ENCODE results near the gene HERC6. TPM values are rescaled to one million over a fixed set of nuclear protein-coding genes. Genes with fewer than 3 reads are reported as not detected.

Gene HERC6
- total RNA-seq, 1 experiment from 2014 or later: 0.32 TPM

GRCh38 chr4:88398381-88398780, 19.7 kb downstream of the HERC6 start:
- H3K4me3 ChIP-seq (ENCODE audit: low read depth, low read length, poor library complexity, severe bottlenecking): no peak overlapping the region
- H3K36me3 ChIP-seq (ENCODE audit: insufficient read depth, low read length, poor library complexity, severe bottlenecking): no peaks in the 10 kb centered on the region
- intact Hi-C loops (cut with micrococcal nuclease; ENCODE audit: unreplicated experiment): no loop called here
- H3K9me3 ChIP-seq (ENCODE audit: low read depth, low read length, poor library complexity, severe bottlenecking): no peaks in the 10 kb centered on the region
- CTCF ChIA-PET: no interaction called here
- no peak for DNase-seq (ENCODE audit: low spot score)
- H3K27ac ChIP-seq (ENCODE audit: low read depth, low read length, poor library complexity, severe bottlenecking): no peak overlapping the region
- BruUV-seq (replicated peaks): no TSS peak
- no peaks in the 10 kb centered on the region for H3K27me3 ChIP-seq (replicated peaks; ENCODE audit: insufficient read depth, low read depth, low read length, poor library complexity)
- POLR2A ChIA-PET (ENCODE audit: low non-redundant PET): no interaction called here
- H3K4me1 ChIP-seq (ENCODE audit: insufficient read depth, low read length, poor library complexity, severe bottlenecking): no peaks in the 10 kb centered on the region
- TF ChIP-seq EZH2 (IDR thresholded peaks at IDR 0.05; ENCODE audit: borderline replicate concordance, low read depth, low read length, poor library complexity, severe bottlenecking) (no peak), CTCF (conservative IDR thresholded peaks at IDR 0.05; ENCODE audit: low read depth, low read length) (no peak)

GRCh38 chr4:88409206-88409605, 30.6 kb downstream of the HERC6 start:
- no peak overlapping the region for H3K4me3 ChIP-seq (ENCODE audit: low read depth, low read length, poor library complexity, severe bottlenecking)
- no peak for DNase-seq (ENCODE audit: low spot score)
- no TSS peak for BruUV-seq (replicated peaks)
- H3K4me1 ChIP-seq (ENCODE audit: insufficient read depth, low read length, poor library complexity, severe bottlenecking): no peaks in the 10 kb centered on the region
- no peaks in the 10 kb centered on the region for H3K36me3 ChIP-seq (ENCODE audit: insufficient read depth, low read length, poor library complexity, severe bottlenecking)
- TF ChIP-seq CTCF (conservative IDR thresholded peaks at IDR 0.05; ENCODE audit: low read depth, low read length): no peak
- no peak for TF ChIP-seq EZH2 (IDR thresholded peaks at IDR 0.05; ENCODE audit: borderline replicate concordance, low read depth, low read length, poor library complexity, severe bottlenecking)
- intact Hi-C loops (cut with micrococcal nuclease; ENCODE audit: unreplicated experiment): no loop called here
- H3K9me3 ChIP-seq (ENCODE audit: low read depth, low read length, poor library complexity, severe bottlenecking): no peaks in the 10 kb centered on the region
- no peak overlapping the region for H3K27ac ChIP-seq (ENCODE audit: low read depth, low read length, poor library complexity, severe bottlenecking)
- CTCF ChIA-PET: no interaction called here
- no peaks in the 10 kb centered on the region for H3K27me3 ChIP-seq (replicated peaks; ENCODE audit: insufficient read depth, low read depth, low read length, poor library complexity)
- POLR2A ChIA-PET (ENCODE audit: low non-redundant PET): no interaction called here

- no peaks in the 10 kb centered on the region for H3K4me1 ChIP-seq (ENCODE audit: insufficient read depth, low read length, poor library complexity, severe bottlenecking)
- H3K27me3 ChIP-seq (replicated peaks; ENCODE audit: insufficient read depth, low read depth, low read length, poor library complexity): no peaks in the 10 kb centered on the region
- DNase-seq (ENCODE audit: low spot score): no peak
- ChIA-PET CTCF (no interaction called here), POLR2A (ENCODE audit: low non-redundant PET) (no interaction called here)
- no peaks in the 10 kb centered on the region for H3K36me3 ChIP-seq (ENCODE audit: insufficient read depth, low read length, poor library complexity, severe bottlenecking)
- TF ChIP-seq CTCF (conservative IDR thresholded peaks at IDR 0.05; ENCODE audit: low read depth, low read length) (no peak), EZH2 (IDR thresholded peaks at IDR 0.05; ENCODE audit: borderline replicate concordance, low read depth, low read length, poor library complexity, severe bottlenecking) (no peak)
- intact Hi-C loops (cut with micrococcal nuclease; ENCODE audit: unreplicated experiment): no loop called here
- no TSS peak for BruUV-seq (replicated peaks)
- no peaks in the 10 kb centered on the region for H3K9me3 ChIP-seq (ENCODE audit: low read depth, low read length, poor library complexity, severe bottlenecking)
- H3K27ac ChIP-seq (ENCODE audit: low read depth, low read length, poor library complexity, severe bottlenecking): no peak overlapping the region
- no peak overlapping the region for H3K4me3 ChIP-seq (ENCODE audit: low read depth, low read length, poor library complexity, severe bottlenecking)
Observed at GRCh38 chr4:88409789-88410188, 31.1 kb downstream of the HERC6 start.
